DMS 273 (cell line): ENCODE measurements around the gene PSME1.

ENCODE experiments used
- DNase-seq: peaks from one replicate; lab custom pipeline; 2025; ENCODE audit not compliant: unreplicated experiment; lab: John Stamatoyannopoulos, UW

PSME1 gene

GRCh38 chr14:24186831-24187538 is 51.0 kb downstream of the PSME1 start:
- no peak for DNase-seq

DNA sequence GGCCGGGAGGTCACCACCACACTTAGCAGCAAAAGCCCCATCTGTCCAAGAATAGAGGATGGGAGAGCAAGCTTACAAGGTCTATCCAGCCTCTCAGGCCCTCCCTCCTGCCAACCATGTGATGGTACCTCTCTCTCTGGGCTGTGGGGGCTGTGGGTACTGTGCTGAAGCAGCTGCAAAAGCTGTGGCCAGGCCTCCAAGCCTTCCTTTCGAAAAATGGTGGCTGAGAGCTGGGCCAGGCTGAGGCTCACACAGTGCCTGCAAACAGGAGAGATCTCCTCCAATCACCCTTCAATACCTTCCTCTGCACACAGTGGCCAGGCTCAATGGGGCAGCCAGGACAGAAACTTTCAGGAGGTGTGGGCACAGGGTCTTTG is 51.5 kb downstream of the PSME1 start:
- no peak for DNase-seq
